GM19035 (cell line): ENCODE data around the gene CD44.

Source experiments
- ATAC-seq: cut with Tn5 transposase; IDR thresholded peaks from one replicate; pipeline ENCODE4 v1.9.1; 2021; ENCODE audit not compliant: unreplicated experiment

Gene CD44

GRCh38 chr11:35111161-35112055 lies 27.6 kb upstream of the CD44 start:
- ATAC-seq, result no peak

- no peak for ATAC-seq
Measured at GRCh38 chr11:35112056-35112845, 26.7 kb upstream of the CD44 start.

GRCh38 chr11:35112846-35113105 lies 26.2 kb upstream of the CD44 start:
- ATAC-seq, result no peak

GRCh38 chr11:35114906-35115687 lies 23.9 kb upstream of the CD44 start:
- no peak for ATAC-seq

GRCh38 chr11:35115688-35116030 lies 23.3 kb upstream of the CD44 start:
- ATAC-seq, result no peak

- no peak for ATAC-seq
Measured at GRCh38 chr11:35116245-35116644, 22.7 kb upstream of the CD44 start.

GRCh38 chr11:35116762-35117640 lies 22.0 kb upstream of the CD44 start:
- no peak for ATAC-seq

GRCh38 chr11:35118906-35119305 lies 20.1 kb upstream of the CD44 start:
- peak; percentile 76 for ATAC-seq

GRCh38 chr11:35121326-35121865 lies 17.6 kb upstream of the CD44 start:
- no peak for ATAC-seq

- ATAC-seq, result no peak
Measured at GRCh38 chr11:35122308-35122707, 16.7 kb upstream of the CD44 start.

GRCh38 chr11:35126000-35126878 lies 12.7 kb upstream of the CD44 start:
- peak; percentile 72 for ATAC-seq

- ATAC-seq, result peak; percentile 34
Measured at GRCh38 chr11:35126879-35127581, 11.9 kb upstream of the CD44 start.

GRCh38 chr11:35127619-35128018 lies 11.4 kb upstream of the CD44 start:
- ATAC-seq, result peak; percentile 27

- ATAC-seq, result no peak
Measured at GRCh38 chr11:35131094-35131493, 7.9 kb upstream of the CD44 start.

GRCh38 chr11:35131886-35132285 lies 7.1 kb upstream of the CD44 start:
- no peak for ATAC-seq

GRCh38 chr11:35133656-35134055 lies 5.3 kb upstream of the CD44 start:
- ATAC-seq, result no peak

- ATAC-seq, result no peak
Measured at GRCh38 chr11:35134403-35135148, 4.4 kb upstream of the CD44 start.

GRCh38 chr11:35135222-35135621 lies 3.7 kb upstream of the CD44 start:
- ATAC-seq, result no peak
